Measurements from ENCODE around the gene PPIF.

The PPIF gene

DNA sequence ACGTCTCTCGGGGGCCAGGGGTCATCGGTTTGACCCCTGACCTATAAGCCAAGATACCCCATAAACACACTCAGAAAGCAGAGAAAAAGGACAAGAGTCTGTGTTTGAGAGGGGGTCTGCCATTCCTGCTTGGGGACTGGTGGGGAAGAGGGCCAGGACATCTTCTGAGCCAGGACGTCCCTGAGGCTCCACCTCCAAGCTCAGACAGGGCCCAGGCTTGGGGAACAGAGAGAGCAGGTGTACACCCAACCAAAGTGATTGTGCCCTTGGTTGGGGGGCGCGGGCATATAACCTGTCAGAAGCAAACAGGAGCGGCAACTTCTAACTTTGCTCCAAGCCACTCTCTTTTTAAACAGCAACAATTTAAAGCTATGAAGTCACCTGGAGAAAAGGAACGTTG, 33.9 kb upstream of the PPIF start:
- TF ChIP-seq, protein P1, sequence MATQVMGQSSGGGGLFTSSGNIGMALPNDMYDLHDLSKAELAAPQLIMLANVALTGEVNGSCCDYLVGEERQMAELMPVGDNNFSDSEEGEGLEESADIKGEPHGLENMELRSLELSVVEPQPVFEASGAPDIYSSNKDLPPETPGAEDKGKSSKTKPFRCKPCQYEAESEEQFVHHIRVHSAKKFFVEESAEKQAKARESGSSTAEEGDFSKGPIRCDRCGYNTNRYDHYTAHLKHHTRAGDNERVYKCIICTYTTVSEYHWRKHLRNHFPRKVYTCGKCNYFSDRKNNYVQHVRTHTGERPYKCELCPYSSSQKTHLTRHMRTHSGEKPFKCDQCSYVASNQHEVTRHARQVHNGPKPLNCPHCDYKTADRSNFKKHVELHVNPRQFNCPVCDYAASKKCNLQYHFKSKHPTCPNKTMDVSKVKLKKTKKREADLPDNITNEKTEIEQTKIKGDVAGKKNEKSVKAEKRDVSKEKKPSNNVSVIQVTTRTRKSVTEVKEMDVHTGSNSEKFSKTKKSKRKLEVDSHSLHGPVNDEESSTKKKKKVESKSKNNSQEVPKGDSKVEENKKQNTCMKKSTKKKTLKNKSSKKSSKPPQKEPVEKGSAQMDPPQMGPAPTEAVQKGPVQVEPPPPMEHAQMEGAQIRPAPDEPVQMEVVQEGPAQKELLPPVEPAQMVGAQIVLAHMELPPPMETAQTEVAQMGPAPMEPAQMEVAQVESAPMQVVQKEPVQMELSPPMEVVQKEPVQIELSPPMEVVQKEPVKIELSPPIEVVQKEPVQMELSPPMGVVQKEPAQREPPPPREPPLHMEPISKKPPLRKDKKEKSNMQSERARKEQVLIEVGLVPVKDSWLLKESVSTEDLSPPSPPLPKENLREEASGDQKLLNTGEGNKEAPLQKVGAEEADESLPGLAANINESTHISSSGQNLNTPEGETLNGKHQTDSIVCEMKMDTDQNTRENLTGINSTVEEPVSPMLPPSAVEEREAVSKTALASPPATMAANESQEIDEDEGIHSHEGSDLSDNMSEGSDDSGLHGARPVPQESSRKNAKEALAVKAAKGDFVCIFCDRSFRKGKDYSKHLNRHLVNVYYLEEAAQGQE (IDR thresholded peaks at IDR 0.05; ENCODE audit: low read depth), result no peak
- no peak for TF ChIP-seq FOXM1 (IDR thresholded peaks at IDR 0.05; ENCODE audit: borderline replicate concordance, low read depth)
- TF ChIP-seq, protein P2, sequence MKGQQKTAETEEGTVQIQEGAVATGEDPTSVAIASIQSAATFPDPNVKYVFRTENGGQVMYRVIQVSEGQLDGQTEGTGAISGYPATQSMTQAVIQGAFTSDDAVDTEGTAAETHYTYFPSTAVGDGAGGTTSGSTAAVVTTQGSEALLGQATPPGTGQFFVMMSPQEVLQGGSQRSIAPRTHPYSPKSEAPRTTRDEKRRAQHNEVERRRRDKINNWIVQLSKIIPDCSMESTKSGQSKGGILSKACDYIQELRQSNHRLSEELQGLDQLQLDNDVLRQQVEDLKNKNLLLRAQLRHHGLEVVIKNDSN (IDR thresholded peaks at IDR 0.05), result no peak
- no peak for TF ChIP-seq CEBPB (IDR thresholded peaks at IDR 0.05)
- TF ChIP-seq CREB1 (IDR thresholded peaks at IDR 0.05; ENCODE audit: low read depth), result no peak
- no peak for TF ChIP-seq TEAD4 (IDR thresholded peaks at IDR 0.05)
- TF ChIP-seq ZBTB7A (IDR thresholded peaks at IDR 0.05; ENCODE audit: low read depth), result no peak; the same call in 1 of the 2 replicates

DNA sequence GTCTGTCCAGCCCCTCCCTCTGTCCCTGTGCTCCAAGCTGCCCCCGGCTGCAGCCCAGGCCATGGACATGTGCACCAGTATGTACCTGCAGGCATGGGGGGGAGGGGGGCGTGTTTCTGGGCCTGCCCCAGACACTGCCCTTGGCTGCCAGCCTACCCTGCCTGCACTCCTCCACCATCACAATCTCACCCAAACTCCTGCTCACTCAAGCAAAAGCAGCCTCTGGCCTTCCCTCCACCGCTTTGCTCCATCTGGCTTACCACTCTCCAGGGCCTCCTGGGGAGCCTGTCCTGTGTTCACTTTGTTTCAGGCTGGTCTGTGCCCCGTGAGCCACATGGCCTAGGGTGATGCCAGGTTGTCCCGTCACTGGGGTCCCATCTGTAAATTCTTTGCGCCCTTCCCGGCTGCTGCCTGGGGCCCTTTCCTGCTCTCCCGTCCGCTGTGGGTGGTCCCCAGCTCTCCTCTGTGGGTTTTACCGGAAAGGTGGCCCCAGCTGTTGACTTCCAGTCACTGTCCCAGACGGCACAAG, 33.3 kb upstream of the PPIF start:
- TF ChIP-seq EGR1 (IDR thresholded peaks at IDR 0.05) (0 out of 2 replicates have a peak, but pooled peaks have one; percentile 19), EP300 (IDR thresholded peaks at IDR 0.05; ENCODE audit: borderline replicate concordance) (peak; percentile 53; the same call in 1 of the 2 replicates), TCF12 (IDR thresholded peaks at IDR 0.05; ENCODE audit: low read depth) (0 out of 2 replicates have a peak, but pooled peaks have one; percentile 59), FOXM1 (IDR thresholded peaks at IDR 0.05; ENCODE audit: borderline replicate concordance, low read depth) (no peak), NFIC (IDR thresholded peaks at IDR 0.05) (peak; percentile 56), ZBTB7A (IDR thresholded peaks at IDR 0.05; ENCODE audit: low read depth) (0 out of 2 replicates have a peak, but pooled peaks have one; percentile 62), TEAD4 (IDR thresholded peaks at IDR 0.05) (no peak)
- TF ChIP-seq, protein P3, sequence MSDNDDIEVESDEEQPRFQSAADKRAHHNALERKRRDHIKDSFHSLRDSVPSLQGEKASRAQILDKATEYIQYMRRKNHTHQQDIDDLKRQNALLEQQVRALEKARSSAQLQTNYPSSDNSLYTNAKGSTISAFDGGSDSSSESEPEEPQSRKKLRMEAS (IDR thresholded peaks at IDR 0.05), result peak; percentile 47; the same call in 1 of the 2 replicates
- TF ChIP-seq, protein P1 (IDR thresholded peaks at IDR 0.05; ENCODE audit: low read depth), result no peak

DNA sequence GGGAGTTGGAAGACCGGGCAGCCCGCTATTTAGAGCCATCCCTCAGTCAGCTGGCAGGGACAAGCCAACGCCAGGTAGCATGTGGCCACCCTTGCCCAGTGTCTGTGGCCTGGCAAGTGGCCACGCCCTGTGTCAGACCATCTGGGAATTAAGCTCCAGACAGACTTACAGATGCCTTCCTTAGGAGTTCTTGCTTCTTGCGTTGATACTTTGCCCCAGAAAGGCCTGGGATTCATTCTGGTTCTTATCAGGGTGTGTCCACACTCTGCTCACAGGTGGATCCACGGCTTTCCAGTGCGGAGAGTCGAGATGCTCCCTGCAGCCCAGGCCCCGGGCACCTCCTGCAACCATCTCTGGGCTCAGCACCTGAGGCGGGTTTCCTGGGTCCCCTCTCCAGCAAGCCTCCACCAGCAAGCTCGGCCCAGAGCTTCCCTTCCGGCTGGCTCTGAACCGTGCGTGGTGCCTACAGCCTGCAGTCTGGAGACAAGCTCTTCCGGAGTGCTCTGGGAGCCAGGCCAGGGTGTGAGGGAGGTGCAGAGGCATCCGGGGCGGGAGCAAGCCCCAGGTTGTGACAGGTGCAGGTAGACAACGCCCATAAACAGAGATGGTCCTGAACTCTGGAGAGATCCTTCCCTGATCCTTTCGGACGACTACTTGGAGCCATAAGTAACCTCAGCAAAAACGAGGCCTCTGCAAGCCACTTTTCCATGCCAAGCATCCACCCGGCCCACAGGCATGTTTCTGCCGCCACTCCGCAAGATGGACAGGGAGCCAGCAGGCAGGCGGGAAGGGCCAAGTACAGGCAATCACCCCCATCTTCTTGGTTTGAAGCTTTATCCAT, 32.3 kb upstream of the PPIF start:
- TF ChIP-seq, protein P1 (IDR thresholded peaks at IDR 0.05; ENCODE audit: low read depth), result no peak
- TF ChIP-seq CREB1 (IDR thresholded peaks at IDR 0.05; ENCODE audit: low read depth) (no peak), YY1 (IDR thresholded peaks at IDR 0.05; ENCODE audit: low read depth) (no peak), FOXM1 (IDR thresholded peaks at IDR 0.05; ENCODE audit: borderline replicate concordance, low read depth) (no peak), TAF1 (IDR thresholded peaks at IDR 0.05; ENCODE audit: low read depth) (no peak), CEBPB (IDR thresholded peaks at IDR 0.05) (no peak), RAD21 (IDR thresholded peaks at IDR 0.05; ENCODE audit: low read depth) (no peak), TEAD4 (IDR thresholded peaks at IDR 0.05) (no peak), NFIC (IDR thresholded peaks at IDR 0.05) (no peak), TCF12 (IDR thresholded peaks at IDR 0.05; ENCODE audit: low read depth) (no peak), EP300 (IDR thresholded peaks at IDR 0.05; ENCODE audit: borderline replicate concordance) (no peak), ZBTB7A (IDR thresholded peaks at IDR 0.05; ENCODE audit: low read depth) (no peak), EGR1 (IDR thresholded peaks at IDR 0.05) (no peak)
- TF ChIP-seq, protein P3 (IDR thresholded peaks at IDR 0.05), result no peak
- TF ChIP-seq, protein P2 (IDR thresholded peaks at IDR 0.05), result no peak

DNA sequence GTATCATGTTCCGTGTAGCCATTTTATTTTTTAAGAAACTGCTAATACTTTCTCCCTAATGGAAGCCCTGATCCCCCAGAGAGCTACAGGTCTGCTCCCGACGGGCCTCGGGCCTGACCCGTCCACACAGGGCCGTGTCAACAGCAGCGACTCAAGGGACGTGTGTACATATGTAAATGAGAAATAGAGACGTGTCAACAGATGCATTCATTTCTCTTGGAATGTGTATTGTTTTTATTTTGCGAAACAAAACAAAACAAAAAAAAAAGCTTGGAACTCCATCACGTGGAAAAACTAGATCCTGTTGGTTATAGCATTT, 31.7 kb upstream of the PPIF start:
- no peak for TF ChIP-seq EGR1 (IDR thresholded peaks at IDR 0.05)
- TF ChIP-seq YY1 (IDR thresholded peaks at IDR 0.05; ENCODE audit: low read depth), result no peak
- TF ChIP-seq FOXM1 (IDR thresholded peaks at IDR 0.05; ENCODE audit: borderline replicate concordance, low read depth), result no peak
- TF ChIP-seq ZBTB7A (IDR thresholded peaks at IDR 0.05; ENCODE audit: low read depth), result no peak
- no peak for TF ChIP-seq CEBPB (IDR thresholded peaks at IDR 0.05)
- TF ChIP-seq, protein P1 (IDR thresholded peaks at IDR 0.05; ENCODE audit: low read depth), result no peak
- TF ChIP-seq EP300 (IDR thresholded peaks at IDR 0.05; ENCODE audit: borderline replicate concordance), result no peak
- TF ChIP-seq, protein P2 (IDR thresholded peaks at IDR 0.05), result no peak
- TF ChIP-seq NFIC (IDR thresholded peaks at IDR 0.05), result no peak
- TF ChIP-seq, protein P3 (IDR thresholded peaks at IDR 0.05), result no peak
- TF ChIP-seq TEAD4 (IDR thresholded peaks at IDR 0.05), result no peak
